ENCODE measurements around the gene KIF3C.

DNA sequence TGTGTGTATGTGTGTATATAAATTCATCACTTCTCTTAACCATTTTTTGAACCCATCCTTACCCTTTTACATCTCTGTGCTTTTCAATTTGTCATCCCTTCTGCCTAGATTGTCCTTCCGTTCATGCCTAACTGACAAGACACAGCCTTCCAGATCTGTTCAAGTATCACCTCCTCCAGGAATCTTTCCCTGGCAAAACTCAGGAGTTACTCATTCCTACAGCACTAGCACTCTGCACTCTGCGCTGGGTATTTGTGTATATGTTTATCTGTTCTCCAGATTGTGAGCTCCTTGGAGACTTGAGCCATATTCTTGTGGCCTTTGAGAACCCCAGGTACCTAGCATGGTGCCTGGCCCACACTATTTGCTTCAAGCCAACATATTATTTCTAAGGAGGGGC, 77.2 kb downstream of the KIF3C start:
- TF ChIP-seq, protein P1, sequence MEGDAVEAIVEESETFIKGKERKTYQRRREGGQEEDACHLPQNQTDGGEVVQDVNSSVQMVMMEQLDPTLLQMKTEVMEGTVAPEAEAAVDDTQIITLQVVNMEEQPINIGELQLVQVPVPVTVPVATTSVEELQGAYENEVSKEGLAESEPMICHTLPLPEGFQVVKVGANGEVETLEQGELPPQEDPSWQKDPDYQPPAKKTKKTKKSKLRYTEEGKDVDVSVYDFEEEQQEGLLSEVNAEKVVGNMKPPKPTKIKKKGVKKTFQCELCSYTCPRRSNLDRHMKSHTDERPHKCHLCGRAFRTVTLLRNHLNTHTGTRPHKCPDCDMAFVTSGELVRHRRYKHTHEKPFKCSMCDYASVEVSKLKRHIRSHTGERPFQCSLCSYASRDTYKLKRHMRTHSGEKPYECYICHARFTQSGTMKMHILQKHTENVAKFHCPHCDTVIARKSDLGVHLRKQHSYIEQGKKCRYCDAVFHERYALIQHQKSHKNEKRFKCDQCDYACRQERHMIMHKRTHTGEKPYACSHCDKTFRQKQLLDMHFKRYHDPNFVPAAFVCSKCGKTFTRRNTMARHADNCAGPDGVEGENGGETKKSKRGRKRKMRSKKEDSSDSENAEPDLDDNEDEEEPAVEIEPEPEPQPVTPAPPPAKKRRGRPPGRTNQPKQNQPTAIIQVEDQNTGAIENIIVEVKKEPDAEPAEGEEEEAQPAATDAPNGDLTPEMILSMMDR (IDR thresholded peaks at IDR 0.05; ENCODE audit: poor library complexity): no peak
- no peak for TF ChIP-seq EZH2 (IDR thresholded peaks at IDR 0.05; ENCODE audit: borderline replicate concordance)

Data from hepatocyte (in vitro differentiated cells).